Measurements from ENCODE around the gene PCDHGB1.
"Not testable (repeated sequence)": the region's sequence is repeated elsewhere in the genome, so short reads cannot be mapped to it uniquely, and the experiment has no call there.

Gene PCDHGB1

GRCh38 chr5:141349917-141350619, at the start of gene PCDHGB1:
TSS of gene PCDHGB1 (plus strand) at chr5:141350099. CDS start at chr5:141350261, 162 bp downstream.
- no peak for DNase-seq (ENCODE audit: low read depth in 2 of 2)

- no peak for DNase-seq (ENCODE audit: low read depth in 2 of 2)
Observed at GRCh38 chr5:141303756-141304155, 46.1 kb upstream of the PCDHGB1 start, which contains the start of gene SLC25A2. TSS of gene SLC25A2 (minus strand) at chr5:141304049. CDS start at chr5:141303865, 184 bp downstream.

GRCh38 chr5:141306630-141307029, 43.3 kb upstream of the PCDHGB1 start:
- no peak for DNase-seq (ENCODE audit: low read depth in 2 of 2)

- DNase-seq (ENCODE audit: low read depth in 2 of 2), result no peak
Observed at GRCh38 chr5:141313711-141314110, 36.2 kb upstream of the PCDHGB1 start.

- DNase-seq (ENCODE audit: low read depth in 2 of 2), result not testable (repeated sequence)
Observed at GRCh38 chr5:141316963-141317362, 32.9 kb upstream of the PCDHGB1 start.

GRCh38 chr5:141319202-141319601, 30.7 kb upstream of the PCDHGB1 start:
- DNase-seq (ENCODE audit: low read depth in 2 of 2), result no peak

- DNase-seq (ENCODE audit: low read depth in 2 of 2), result no peak
Observed at GRCh38 chr5:141319699-141320098, 30.2 kb upstream of the PCDHGB1 start.

GRCh38 chr5:141320225-141321169, 29.4 kb upstream of the PCDHGB1 start, which contains the start of gene TAF7:
TSS of gene TAF7 (minus strand) at chr5:141320784. CDS start at chr5:141320044, 740 bp downstream.
- peak; percentile 87 for DNase-seq (ENCODE audit: low read depth in 2 of 2)

GRCh38 chr5:141322261-141322660, 27.6 kb upstream of the PCDHGB1 start:
- DNase-seq (ENCODE audit: low read depth in 2 of 2), result no peak

- DNase-seq (ENCODE audit: low read depth in 2 of 2), result peak; percentile 31 to 48
Observed at GRCh38 chr5:141326088-141326854, 23.6 kb upstream of the PCDHGB1 start.

GRCh38 chr5:141328231-141328630, 21.7 kb upstream of the PCDHGB1 start:
- DNase-seq (ENCODE audit: low read depth in 2 of 2), result no peak

- no peak for DNase-seq (ENCODE audit: low read depth in 2 of 2)
Observed at GRCh38 chr5:141330299-141331080, 19.4 kb upstream of the PCDHGB1 start, which contains the start of gene PCDHGA1. TSS of gene PCDHGA1 (plus strand) at chr5:141330514.

- DNase-seq (ENCODE audit: low read depth in 2 of 2), result not testable (repeated sequence)
Observed at GRCh38 chr5:141332571-141332970, 17.3 kb upstream of the PCDHGB1 start.

- DNase-seq (ENCODE audit: low read depth in 2 of 2), result no peak
Observed at GRCh38 chr5:141338538-141339306, 11.2 kb upstream of the PCDHGB1 start, which contains the start of gene PCDHGA2. TSS of gene PCDHGA2 (plus strand) at chr5:141338760.

GRCh38 chr5:141340781-141341354, 9.0 kb upstream of the PCDHGB1 start:
- DNase-seq (ENCODE audit: low read depth in 2 of 2), result not testable (repeated sequence)

GRCh38 chr5:141342773-141343172, 7.1 kb upstream of the PCDHGB1 start:
- DNase-seq (ENCODE audit: low read depth in 2 of 2), result no peak

GRCh38 chr5:141343242-141343952, 6.5 kb upstream of the PCDHGB1 start, which contains the start of gene PCDHGA3:
TSS of gene PCDHGA3 (plus strand) at chr5:141343829. CDS start at chr5:141344034, 205 bp downstream.
- no peak for DNase-seq (ENCODE audit: low read depth in 2 of 2)

- no peak for DNase-seq (ENCODE audit: low read depth in 2 of 2)
Observed at GRCh38 chr5:141343953-141344463, 5.9 kb upstream of the PCDHGB1 start.

- DNase-seq (ENCODE audit: low read depth in 2 of 2), result no peak
Observed at GRCh38 chr5:141345327-141345726, 4.6 kb upstream of the PCDHGB1 start.

Data from stimulated activated CD8-positive, alpha-beta memory T cell treated with anti-CD3 and anti-CD28 coated beads, Interleukin-2, amount 100 ng/mL, for 48 hours (primary cell).